Measurements from ENCODE around the gene USHBP1. TPM values are rescaled to one million over a fixed set of nuclear protein-coding genes. Genes with fewer than 3 reads are reported as not detected.
"Not testable (repeated sequence)": the region's sequence is repeated elsewhere in the genome, so short reads cannot be mapped to it uniquely, and the experiment has no call there.

USHBP1 gene
- total and polyA plus RNA-seq, 9 donors: 5.2 to 8.8 (median 6.3) TPM

GRCh38 chr19:17296273-17296672 is 31.7 kb upstream of the USHBP1 start:
- 60% methylated on average over 1 of the region's 4 CpGs for WGBS (ENCODE audit: insufficient coverage)
- H3K27me3 ChIP-seq (ENCODE audit: control insufficient read depth, insufficient read depth, low read length): no peaks in the 10 kb centered on the region
- H3K9me3 ChIP-seq (replicated peaks; ENCODE audit: control insufficient read depth, low read depth, low read length): peaks cover 2% of the 10 kb centered on the region
- no peak overlapping the region for H3K4me3 ChIP-seq (ENCODE audit: low read length)
- no peak overlapping the region for H3K27ac ChIP-seq (ENCODE audit: low read length)
- DNase-seq: no peak
- H3K36me3 ChIP-seq (ENCODE audit: control insufficient read depth, insufficient read depth, low read length): peaks cover 15% of the 10 kb centered on the region
- H3K4me1 ChIP-seq (ENCODE audit: control insufficient read depth, insufficient read depth, low read length): peaks cover 9% of the 10 kb centered on the region

- H3K27ac ChIP-seq (ENCODE audit: low read length); DNase-seq: not testable (repeated sequence)
- WGBS (ENCODE audit: insufficient coverage): 100% methylated on average over 2 of the region's 6 CpGs
These were observed 31.0 kb upstream of the USHBP1 start for GRCh38 chr19:17295551-17295950.

GRCh38 chr19:17294051-17294891 is 29.7 kb upstream of the USHBP1 start:
- H3K4me1 ChIP-seq (ENCODE audit: control insufficient read depth, insufficient read depth, low read length): peaks cover 14% of the 10 kb centered on the region
- H3K9me3 ChIP-seq (replicated peaks; ENCODE audit: control insufficient read depth, low read depth, low read length): peaks cover 2% of the 10 kb centered on the region
- H3K27ac ChIP-seq (ENCODE audit: low read length): no peak overlapping the region
- H3K4me3 ChIP-seq (ENCODE audit: low read length): no peak overlapping the region
- WGBS (ENCODE audit: insufficient coverage): 78% methylated on average over 48 of the region's 48 CpGs
- DNase-seq: no peak
- no peaks in the 10 kb centered on the region for H3K27me3 ChIP-seq (ENCODE audit: control insufficient read depth, insufficient read depth, low read length)
- H3K36me3 ChIP-seq (ENCODE audit: control insufficient read depth, insufficient read depth, low read length): peaks cover 15% of the 10 kb centered on the region

More at GRCh38 chr19:17295551-17295950, 31.0 kb upstream of the USHBP1 start:
- H3K27me3 ChIP-seq (ENCODE audit: control insufficient read depth, insufficient read depth, low read length); H3K9me3 ChIP-seq (replicated peaks; ENCODE audit: control insufficient read depth, low read depth, low read length); H3K4me1 ChIP-seq (ENCODE audit: control insufficient read depth, insufficient read depth, low read length); H3K4me3 ChIP-seq (ENCODE audit: low read length): not testable (repeated sequence)
- H3K36me3 ChIP-seq (ENCODE audit: control insufficient read depth, insufficient read depth, low read length): peaks cover 15% of the 10 kb centered on the region

GRCh38 chr19:17293605-17294004 is 29.1 kb upstream of the USHBP1 start:
- peaks cover 14% of the 10 kb centered on the region for H3K4me1 ChIP-seq (ENCODE audit: control insufficient read depth, insufficient read depth, low read length)

GRCh38 chr19:17292301-17293074 is 27.9 kb upstream of the USHBP1 start:
- Histone ChIP-seq H3K4me3 (ENCODE audit: low read length) (peak overlapping the region; percentile 49), H3K27ac (ENCODE audit: low read length) (peak overlapping the region; percentile 55), H3K27me3 (ENCODE audit: control insufficient read depth, insufficient read depth, low read length) (no peaks in the 10 kb centered on the region), H3K9me3 (replicated peaks; ENCODE audit: control insufficient read depth, low read depth, low read length) (no peaks in the 10 kb centered on the region), H3K36me3 (ENCODE audit: control insufficient read depth, insufficient read depth, low read length) (peaks cover 11% of the 10 kb centered on the region), H3K4me1 (ENCODE audit: control insufficient read depth, insufficient read depth, low read length) (peaks cover 14% of the 10 kb centered on the region)
- WGBS (ENCODE audit: insufficient coverage): 6% methylated on average over 31 of the region's 46 CpGs
- DNase-seq: peak; percentile 92

More at GRCh38 chr19:17293605-17294004, 29.1 kb upstream of the USHBP1 start:
- H3K4me3 ChIP-seq (ENCODE audit: low read length): no peak overlapping the region
- no peaks in the 10 kb centered on the region for H3K27me3 ChIP-seq (ENCODE audit: control insufficient read depth, insufficient read depth, low read length)
- no peak overlapping the region for H3K27ac ChIP-seq (ENCODE audit: low read length)
- peaks cover 2% of the 10 kb centered on the region for H3K9me3 ChIP-seq (replicated peaks; ENCODE audit: control insufficient read depth, low read depth, low read length)
- H3K36me3 ChIP-seq (ENCODE audit: control insufficient read depth, insufficient read depth, low read length): peaks cover 15% of the 10 kb centered on the region
- WGBS (ENCODE audit: insufficient coverage): 85% methylated on average over 13 of the region's 14 CpGs
- no peak for DNase-seq

- H3K27ac ChIP-seq (ENCODE audit: low read length): no peak overlapping the region
- peaks cover 14% of the 10 kb centered on the region for H3K4me1 ChIP-seq (ENCODE audit: control insufficient read depth, insufficient read depth, low read length)
- DNase-seq: peak; percentile 77
- H3K4me3 ChIP-seq (ENCODE audit: low read length): no peak overlapping the region
- no peaks in the 10 kb centered on the region for H3K27me3 ChIP-seq (ENCODE audit: control insufficient read depth, insufficient read depth, low read length)
- H3K9me3 ChIP-seq (replicated peaks; ENCODE audit: control insufficient read depth, low read depth, low read length): no peaks in the 10 kb centered on the region
- peaks cover 7% of the 10 kb centered on the region for H3K36me3 ChIP-seq (ENCODE audit: control insufficient read depth, insufficient read depth, low read length)
- WGBS (ENCODE audit: insufficient coverage): 6% methylated on average over 5 of the region's 22 CpGs
These were observed 24.9 kb upstream of the USHBP1 start for GRCh38 chr19:17289489-17289888.

- H3K9me3 ChIP-seq (replicated peaks; ENCODE audit: control insufficient read depth, low read depth, low read length): no peaks in the 10 kb centered on the region
- no peak overlapping the region for H3K4me3 ChIP-seq (ENCODE audit: low read length)
- peaks cover 14% of the 10 kb centered on the region for H3K4me1 ChIP-seq (ENCODE audit: control insufficient read depth, insufficient read depth, low read length)
- H3K36me3 ChIP-seq (ENCODE audit: control insufficient read depth, insufficient read depth, low read length): peaks cover 2% of the 10 kb centered on the region
- no peak for DNase-seq
- H3K27ac ChIP-seq (ENCODE audit: low read length): no peak overlapping the region
- peaks cover 9% of the 10 kb centered on the region for H3K27me3 ChIP-seq (ENCODE audit: control insufficient read depth, insufficient read depth, low read length)
- WGBS (ENCODE audit: insufficient coverage): 83% methylated on average over 9 of the region's 9 CpGs
These were observed 22.2 kb upstream of the USHBP1 start for GRCh38 chr19:17286752-17287151.

GRCh38 chr19:17286263-17286662 is 21.7 kb upstream of the USHBP1 start:
- Histone ChIP-seq H3K36me3 (ENCODE audit: control insufficient read depth, insufficient read depth, low read length) (no peaks in the 10 kb centered on the region), H3K9me3 (replicated peaks; ENCODE audit: control insufficient read depth, low read depth, low read length) (no peaks in the 10 kb centered on the region), H3K27me3 (ENCODE audit: control insufficient read depth, insufficient read depth, low read length) (peaks cover 13% of the 10 kb centered on the region), H3K4me1 (ENCODE audit: control insufficient read depth, insufficient read depth, low read length) (peaks cover 17% of the 10 kb centered on the region), H3K27ac (ENCODE audit: low read length) (no peak overlapping the region), H3K4me3 (ENCODE audit: low read length) (no peak overlapping the region)
- no peak for DNase-seq
- 91% methylated on average over 10 of the region's 11 CpGs for WGBS (ENCODE audit: insufficient coverage)

- H3K4me1 ChIP-seq (ENCODE audit: control insufficient read depth, insufficient read depth, low read length): peaks cover 17% of the 10 kb centered on the region
- H3K36me3 ChIP-seq (ENCODE audit: control insufficient read depth, insufficient read depth, low read length): no peaks in the 10 kb centered on the region
- 96% methylated on average over 12 of the region's 18 CpGs for WGBS (ENCODE audit: insufficient coverage)
- no peaks in the 10 kb centered on the region for H3K9me3 ChIP-seq (replicated peaks; ENCODE audit: control insufficient read depth, low read depth, low read length)
- H3K27ac ChIP-seq (ENCODE audit: low read length): no peak overlapping the region
- no peak overlapping the region for H3K4me3 ChIP-seq (ENCODE audit: low read length)
- peaks cover 15% of the 10 kb centered on the region for H3K27me3 ChIP-seq (ENCODE audit: control insufficient read depth, insufficient read depth, low read length)
- DNase-seq: no peak
These were observed 21.0 kb upstream of the USHBP1 start for GRCh38 chr19:17285415-17286135.
